GM19238 (cell line): ENCODE results near the gene EXOC4.

Experiments
- DNase-seq: peaks from one replicate; pipeline ENCODE4 v3.0.0; 2011; ENCODE audit warnings: low spot score; ENCODE audit not compliant: insufficient read length

EXOC4 gene

GRCh38 chr7:133570321-133570720 is 317.4 kb downstream of the EXOC4 start:
- DNase-seq = no peak

GRCh38 chr7:133571076-133571475 is 318.2 kb downstream of the EXOC4 start:
- no peak for DNase-seq

GRCh38 chr7:133572087-133572486 is 319.2 kb downstream of the EXOC4 start:
- DNase-seq = no peak

GRCh38 chr7:133572843-133573242 is 320.0 kb downstream of the EXOC4 start:
- DNase-seq = no peak

DNA sequence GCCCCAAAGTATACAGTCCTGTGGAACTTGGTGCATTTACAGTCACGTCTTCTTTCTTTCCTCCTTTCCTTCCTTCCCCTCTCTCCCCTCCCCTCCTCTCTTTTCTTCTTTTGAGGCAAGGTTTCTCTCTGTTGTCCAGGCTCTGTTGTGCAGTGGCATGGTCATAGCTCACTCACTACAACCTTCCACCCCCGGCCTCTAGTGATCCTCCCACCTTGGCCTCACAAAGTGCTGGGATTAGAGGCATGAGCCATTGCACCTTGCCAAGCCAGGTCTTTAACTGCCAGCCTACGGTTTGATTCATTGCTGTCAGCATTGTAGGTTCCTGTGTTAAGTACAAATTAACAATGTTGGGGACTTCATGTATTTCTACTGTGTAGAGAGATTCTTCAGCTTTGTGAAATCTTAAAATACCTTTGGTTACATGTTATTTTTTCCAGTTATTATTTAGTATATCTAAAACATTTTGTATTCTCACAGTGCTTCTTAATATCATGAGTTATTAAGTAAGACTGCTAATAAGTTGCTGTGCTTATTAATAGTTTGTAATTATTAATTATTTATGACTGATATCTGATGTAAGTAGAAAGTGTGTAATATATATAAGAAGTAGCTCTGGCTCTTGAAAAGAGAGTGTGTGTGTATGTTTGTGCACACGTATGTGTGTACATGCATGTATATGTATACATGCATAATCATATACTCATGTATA is 320.8 kb downstream of the EXOC4 start:
- DNase-seq = no peak

DNA sequence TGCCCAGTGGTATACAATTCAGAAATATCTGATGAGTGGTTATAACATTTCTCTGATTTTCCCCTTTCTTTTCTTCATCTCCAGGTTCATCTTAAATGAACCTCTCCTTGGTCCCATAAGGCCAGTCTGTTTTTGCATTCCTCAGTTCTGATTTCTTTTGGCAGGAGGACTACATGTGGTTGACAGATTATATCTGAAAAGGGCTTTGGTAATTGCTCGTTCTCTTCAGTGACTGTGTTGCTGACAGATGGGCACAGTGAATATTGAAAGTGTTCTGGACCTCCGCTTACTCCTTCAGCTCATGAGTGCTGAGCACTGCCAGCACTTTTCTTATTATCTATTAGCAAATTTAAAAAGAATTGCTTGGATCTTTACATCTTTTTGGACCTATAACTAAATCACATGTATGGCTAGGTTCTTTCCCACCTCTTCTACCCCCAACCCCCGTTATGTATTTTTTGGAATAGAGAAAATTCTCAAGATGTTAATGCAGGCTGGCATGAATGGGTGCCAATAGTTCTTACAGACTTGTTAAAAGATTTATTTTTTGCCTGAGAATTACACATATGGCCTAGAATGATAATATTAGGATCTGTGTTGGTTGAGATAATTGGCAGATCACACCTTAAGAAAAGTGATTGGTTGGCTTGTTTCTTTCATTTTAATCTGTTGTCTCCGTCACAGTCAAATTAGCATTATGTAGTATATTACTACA is 323.0 kb downstream of the EXOC4 start:
- DNase-seq = no peak

- DNase-seq = no peak
These were observed 323.8 kb downstream of the EXOC4 start for GRCh38 chr7:133576612-133577168.

DNA sequence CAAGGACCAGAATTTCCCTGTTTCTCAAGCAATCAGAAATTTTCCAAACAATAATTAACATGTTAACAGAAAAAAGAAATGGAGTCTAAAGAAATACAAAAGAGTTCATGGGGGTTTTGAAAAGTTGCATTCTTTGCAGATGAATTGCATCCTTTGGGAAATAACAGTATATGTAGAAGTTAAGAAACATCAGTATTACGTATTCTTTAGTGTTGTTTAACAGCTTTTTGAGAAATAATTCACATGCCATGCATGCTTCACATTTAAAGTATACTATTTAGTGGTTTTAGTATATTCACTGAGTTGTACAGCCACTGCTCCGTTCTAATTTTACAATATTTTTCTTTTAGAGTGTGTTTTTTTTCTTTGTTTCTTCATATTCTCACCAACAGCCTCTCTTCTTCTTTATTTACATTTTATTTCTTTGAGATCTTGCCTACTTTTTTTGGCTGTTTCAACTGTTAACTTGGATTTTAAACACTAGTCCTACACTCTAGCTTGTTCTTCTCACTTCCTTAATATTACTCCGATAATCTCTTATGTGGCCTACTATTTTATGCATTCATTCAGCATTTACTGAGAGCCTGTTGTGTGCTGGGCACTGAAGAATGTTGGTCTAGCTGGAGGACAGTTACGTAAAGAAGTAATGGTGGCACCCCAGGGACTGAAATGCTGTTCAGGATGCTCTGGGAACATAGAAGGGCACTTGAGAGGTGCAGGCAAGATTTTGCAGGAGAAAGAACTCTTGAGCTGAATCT is 330.1 kb downstream of the EXOC4 start:
- no peak for DNase-seq

DNA sequence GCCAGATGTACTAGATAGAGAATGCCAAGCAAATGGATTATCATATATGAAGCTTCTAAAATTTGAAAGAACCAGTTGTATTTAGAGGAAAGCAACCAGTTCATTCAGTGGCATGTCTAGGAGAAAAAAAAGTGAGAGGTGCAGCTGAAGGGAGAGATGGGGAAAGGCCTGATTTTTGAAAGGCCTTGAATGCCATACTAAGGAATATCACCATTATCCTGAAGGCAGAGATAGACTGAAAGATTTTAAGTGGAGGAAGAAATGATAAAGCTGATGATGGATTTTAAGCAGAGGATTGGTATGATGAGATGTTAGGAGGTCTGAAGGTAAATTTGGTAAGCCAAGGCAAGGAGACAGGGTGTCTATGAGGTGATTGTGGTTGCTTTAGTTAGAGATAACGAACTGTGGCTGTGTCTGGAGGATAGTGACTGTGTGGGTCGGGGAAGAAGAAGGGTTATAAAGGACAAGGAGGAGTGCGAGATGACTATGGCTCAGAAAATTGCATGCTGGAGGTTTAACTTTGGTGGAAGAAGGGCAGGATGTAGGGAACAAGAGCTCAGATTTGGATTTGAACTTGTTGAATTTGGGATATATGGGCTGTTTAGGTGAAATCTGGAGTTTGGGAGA is 330.8 kb downstream of the EXOC4 start:
- DNase-seq = no peak

GRCh38 chr7:133584956-133585668 is 332.2 kb downstream of the EXOC4 start:
- no peak for DNase-seq

DNA sequence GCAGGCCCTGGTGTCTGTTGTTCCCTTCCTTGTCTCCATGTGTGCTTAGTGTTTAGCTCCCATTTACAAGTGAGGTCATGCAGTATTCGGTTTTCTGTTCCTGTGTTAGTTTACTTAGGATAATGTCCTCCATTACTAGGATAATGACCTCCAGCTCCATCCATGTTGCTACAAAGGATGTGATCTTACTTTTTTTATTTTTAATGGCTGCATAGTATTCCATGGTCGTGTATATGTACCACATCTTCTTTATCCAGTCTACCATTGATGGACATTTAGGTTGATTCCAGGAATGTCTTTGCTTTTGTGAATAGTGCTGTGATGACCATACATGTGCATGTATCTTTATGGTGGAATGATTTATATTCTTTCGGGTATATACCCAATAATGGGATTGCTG is 333.4 kb downstream of the EXOC4 start:
- no peak for DNase-seq

DNA sequence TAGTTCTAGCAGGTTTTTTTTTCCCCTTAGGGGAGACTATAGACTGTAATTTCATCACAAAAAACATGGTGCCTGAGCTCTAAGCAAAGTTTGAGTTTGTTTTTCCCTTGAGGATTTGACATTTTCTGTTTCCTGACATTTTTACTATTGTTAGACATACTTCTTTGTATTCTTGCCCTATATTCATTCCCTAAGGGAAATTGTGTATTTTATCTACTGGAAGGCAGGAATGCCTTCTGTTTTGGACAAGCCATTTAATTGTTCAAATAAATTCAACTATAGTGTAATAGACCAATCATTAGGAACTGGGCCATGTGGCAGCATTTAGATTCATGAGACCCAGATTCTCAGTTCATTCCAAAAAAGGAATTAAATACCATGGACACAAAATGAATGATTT is 335.0 kb downstream of the EXOC4 start:
- DNase-seq = no peak

GRCh38 chr7:133590795-133591194 is 337.9 kb downstream of the EXOC4 start:
- DNase-seq = no peak

DNA sequence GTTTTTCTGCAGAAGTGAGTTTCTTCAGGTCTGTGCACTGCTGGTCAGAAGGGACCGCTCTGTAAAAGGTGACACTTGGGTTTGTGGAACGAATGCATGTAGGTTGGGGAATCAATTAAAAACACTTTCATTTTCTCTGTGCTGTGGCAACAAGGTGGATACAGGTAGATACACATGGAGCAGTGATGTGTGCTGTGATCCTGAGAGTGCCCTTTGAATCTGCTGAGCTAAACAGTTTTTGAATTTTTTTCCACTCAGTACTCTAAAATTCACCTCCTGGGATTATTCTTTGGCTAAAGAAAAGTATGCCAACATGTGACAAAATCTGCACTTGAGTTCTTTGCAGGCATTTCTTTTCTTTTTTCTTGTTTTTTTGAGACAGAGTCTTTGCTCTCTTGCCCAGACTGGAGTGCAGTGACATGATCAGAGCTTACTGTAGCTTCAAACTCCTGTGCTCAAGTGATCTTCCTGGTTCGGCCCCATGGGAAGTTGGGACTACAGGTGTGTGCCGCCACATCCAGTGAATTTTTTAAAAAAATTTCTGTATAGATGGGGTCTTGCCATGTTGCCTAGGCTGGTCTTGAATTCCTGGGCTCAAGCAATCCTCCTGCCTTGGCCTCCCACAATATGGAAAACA is 338.9 kb downstream of the EXOC4 start:
- DNase-seq = no peak

GRCh38 chr7:133593561-133593960 is 340.7 kb downstream of the EXOC4 start:
- no peak for DNase-seq

DNA sequence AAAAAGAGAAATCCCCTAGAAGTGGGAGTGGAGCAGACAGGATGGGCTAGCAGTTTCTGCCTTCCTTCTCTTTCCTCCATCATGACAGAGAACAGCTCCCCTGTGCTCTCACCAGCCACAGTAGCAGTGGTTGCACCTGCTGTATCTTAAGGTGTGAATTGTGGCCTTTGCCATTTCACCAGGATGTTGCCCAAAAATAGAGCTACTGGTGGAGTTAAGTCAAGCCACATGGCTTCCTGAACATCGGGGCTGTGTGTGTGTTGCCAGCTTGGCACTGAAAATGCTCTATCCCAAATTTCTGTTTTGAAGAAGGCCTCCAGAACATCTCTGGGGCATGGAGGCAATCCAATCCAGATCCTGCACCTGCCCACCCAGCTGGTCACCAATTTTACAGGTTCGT is 348.7 kb downstream of the EXOC4 start:
- DNase-seq = no peak

DNA sequence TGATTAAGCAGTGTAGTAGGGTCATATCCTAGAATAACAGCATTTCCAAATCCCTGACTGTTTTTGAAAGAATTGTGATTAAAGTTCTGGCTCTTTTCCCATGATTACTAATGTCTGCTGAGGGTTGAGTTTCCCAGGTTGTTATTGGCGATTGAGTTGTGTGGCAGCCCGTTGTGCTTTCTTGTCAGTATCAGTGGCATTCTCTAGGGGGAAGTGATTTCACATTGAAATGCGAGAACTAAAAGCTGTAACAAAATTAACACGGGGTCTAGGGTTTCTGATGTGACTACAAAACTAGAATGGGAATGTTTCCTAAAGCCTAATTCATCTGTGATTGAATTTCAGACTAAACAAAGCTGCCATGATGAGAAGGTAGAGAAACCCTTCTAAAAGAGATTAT is 349.4 kb downstream of the EXOC4 start:
- no peak for DNase-seq

- DNase-seq = no peak
These were observed 354.1 kb downstream of the EXOC4 start for GRCh38 chr7:133606991-133607390.

DNA sequence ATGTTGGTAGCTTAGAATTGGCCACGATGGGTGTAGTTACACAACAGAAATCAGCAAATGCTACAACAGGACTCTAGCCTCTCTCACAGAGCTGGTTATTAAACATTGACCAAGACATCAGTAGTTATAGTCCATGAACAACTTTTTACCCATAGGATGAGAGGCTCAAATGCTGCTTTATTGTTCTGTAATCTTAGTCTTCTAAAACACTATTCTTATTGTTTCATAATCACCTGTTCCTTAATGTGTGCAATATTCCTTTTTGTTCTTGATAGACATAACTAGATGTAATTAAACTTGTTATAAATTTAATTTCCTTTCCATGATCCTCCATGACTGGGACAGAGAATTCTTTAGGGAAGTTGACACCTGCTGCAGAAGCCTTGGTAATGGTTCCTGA is 356.9 kb downstream of the EXOC4 start:
- DNase-seq = no peak

GRCh38 chr7:133611955-133612354 is 359.1 kb downstream of the EXOC4 start:
- DNase-seq = no peak
